GM19351 (cell line): ENCODE measurements around the gene CNKSR3.

ENCODE experiments used
- ATAC-seq: cut with Tn5 transposase; IDR thresholded peaks from one replicate; pipeline ENCODE4 v1.9.1; 2021; ENCODE audit warnings: mild to moderate bottlenecking, moderate library complexity; ENCODE audit not compliant: unreplicated experiment

CNKSR3 gene

GRCh38 chr6:154356690-154357089 is 153.8 kb downstream of the CNKSR3 start, which contains the start of gene IPCEF1:
Gene IPCEF1 (minus strand): TSS chr6:154356803. CDS start chr6:154265947, 90,856 bp downstream.
- no peak for ATAC-seq

GRCh38 chr6:154356113-154356512 is 154.4 kb downstream of the CNKSR3 start:
- ATAC-seq: no peak

GRCh38 chr6:154354265-154354777 is 156.2 kb downstream of the CNKSR3 start:
- ATAC-seq: no peak

- no peak for ATAC-seq
These were observed 156.9 kb downstream of the CNKSR3 start for GRCh38 chr6:154353626-154354025.

- ATAC-seq: peak; percentile 65
These were observed 157.4 kb downstream of the CNKSR3 start for GRCh38 chr6:154352898-154353585.

- ATAC-seq: no peak
These were observed 160.2 kb downstream of the CNKSR3 start for GRCh38 chr6:154350293-154350692.

- ATAC-seq: no peak
These were observed 162.5 kb downstream of the CNKSR3 start for GRCh38 chr6:154347981-154348380.

GRCh38 chr6:154345811-154346210 is 164.7 kb downstream of the CNKSR3 start:
- no peak for ATAC-seq

- ATAC-seq: no peak
These were observed 166.8 kb downstream of the CNKSR3 start for GRCh38 chr6:154343473-154344308.

GRCh38 chr6:154341871-154342270 is 168.6 kb downstream of the CNKSR3 start:
- ATAC-seq: no peak

GRCh38 chr6:154341336-154341735 is 169.1 kb downstream of the CNKSR3 start:
- ATAC-seq: no peak
